Gastrocnemius medialis (tissue), 4 donors: ENCODE measurements around the gene EIF5AL1.

Source experiments
- CTCF ChIP-seq, 5 experiments: fragments of 450-650 bp in 3 of 5; fragments of 200-600 bp in 2 of 5; sonication (generic) in 2 of 5; IDR thresholded peaks in 4 of 5; conservative IDR thresholded peaks in 1 of 5; 1 replicate in 4 of 5; 2 replicates in 1 of 5; pipeline ENCODE4 v1.5.1; 2016 to 2019; ENCODE audit warnings: antibody characterized with exemption in 5 of 5, mild to moderate bottlenecking in 3 of 5, moderate library complexity in 3 of 5
- POLR2A ChIP-seq, 2 donors: fragments of 450-650 bp; IDR thresholded peaks; one replicate each; pipeline ENCODE4 v1.6.1; 2017; ENCODE audit warnings: antibody characterized with exemption in 2 of 2, mild to moderate bottlenecking in 2 of 2, moderate library complexity in 2 of 2

- TF ChIP-seq CTCF (IDR thresholded peaks at IDR 0.05 in 4 of 5, conservative IDR thresholded peaks at IDR 0.05 in 1 of 5): no peak
- TF ChIP-seq POLR2A (IDR thresholded peaks at IDR 0.05): no peak
Measured at GRCh38 chr10:79561257-79561656, 48.9 kb downstream of the EIF5AL1 start.
